NCI-H1417 (cell line): ENCODE measurements around the gene LYPD6.
"Not testable (repeated sequence)": the region's sequence is repeated elsewhere in the genome, so short reads cannot be mapped to it uniquely, and the experiment has no call there.

Source experiments
- DNase-seq, 3 experiments: peaks; one replicate each; lab custom pipeline; 2025; lab: John Stamatoyannopoulos, UW

Gene LYPD6, protein sequence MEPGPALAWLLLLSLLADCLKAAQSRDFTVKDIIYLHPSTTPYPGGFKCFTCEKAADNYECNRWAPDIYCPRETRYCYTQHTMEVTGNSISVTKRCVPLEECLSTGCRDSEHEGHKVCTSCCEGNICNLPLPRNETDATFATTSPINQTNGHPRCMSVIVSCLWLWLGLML

GRCh38 chr2:149330127-149331022 lies at the start of gene LYPD6:
Gene LYPD6 (plus strand): TSS chr2:149330587. CDS start chr2:149437709, 107,122 bp downstream.
- DNase-seq: peak; percentile 74 to 94 (median 89)

DNA sequence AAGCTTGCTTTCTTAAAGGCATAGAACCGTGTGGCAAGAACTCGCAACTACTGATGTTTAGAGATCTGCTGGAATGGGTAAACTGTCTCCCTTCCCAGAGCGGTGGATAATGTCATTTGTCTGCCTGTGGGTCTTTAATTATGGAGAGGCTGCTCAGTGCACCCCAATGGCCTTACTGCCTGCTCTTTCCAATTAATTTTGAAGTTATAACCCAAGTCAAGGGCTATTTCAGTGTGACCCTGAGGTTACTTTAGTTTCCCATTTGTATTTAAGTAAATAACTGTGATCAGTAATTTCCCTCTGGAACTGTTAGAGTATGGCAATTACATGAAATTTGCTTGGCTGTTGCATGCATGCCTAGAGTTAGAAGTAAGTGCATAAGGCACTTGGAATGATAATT lies 48.9 kb upstream of the LYPD6 start:
- no peak for DNase-seq

GRCh38 chr2:149290662-149291061 lies 39.7 kb upstream of the LYPD6 start:
- no peak for DNase-seq

DNA sequence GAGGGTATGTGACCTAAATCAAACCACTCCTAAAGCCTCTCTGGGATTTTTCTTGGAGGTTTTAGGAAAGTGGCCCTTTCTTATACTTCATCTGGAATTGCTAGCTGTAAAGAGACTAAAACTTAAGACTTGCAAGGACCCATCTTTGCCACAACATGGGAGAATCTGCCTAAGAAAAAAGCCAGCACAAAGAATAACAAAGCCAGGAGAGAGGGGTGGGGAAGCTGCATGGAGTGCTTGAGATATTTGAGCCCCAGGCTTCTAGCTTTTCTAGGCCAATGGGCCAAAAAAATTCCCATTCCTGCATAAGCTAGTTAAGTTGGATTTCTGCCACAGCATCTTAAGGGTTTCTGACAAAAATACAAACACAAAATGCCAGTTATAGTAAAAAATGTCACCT lies 38.5 kb upstream of the LYPD6 start:
- no peak for DNase-seq

- DNase-seq: no peak
Observed at GRCh38 chr2:149296031-149296430, 34.4 kb upstream of the LYPD6 start.

GRCh38 chr2:149307014-149307413 lies 23.4 kb upstream of the LYPD6 start:
- no peak for DNase-seq

GRCh38 chr2:149310349-149310748 lies 20.0 kb upstream of the LYPD6 start:
- DNase-seq: no peak

DNA sequence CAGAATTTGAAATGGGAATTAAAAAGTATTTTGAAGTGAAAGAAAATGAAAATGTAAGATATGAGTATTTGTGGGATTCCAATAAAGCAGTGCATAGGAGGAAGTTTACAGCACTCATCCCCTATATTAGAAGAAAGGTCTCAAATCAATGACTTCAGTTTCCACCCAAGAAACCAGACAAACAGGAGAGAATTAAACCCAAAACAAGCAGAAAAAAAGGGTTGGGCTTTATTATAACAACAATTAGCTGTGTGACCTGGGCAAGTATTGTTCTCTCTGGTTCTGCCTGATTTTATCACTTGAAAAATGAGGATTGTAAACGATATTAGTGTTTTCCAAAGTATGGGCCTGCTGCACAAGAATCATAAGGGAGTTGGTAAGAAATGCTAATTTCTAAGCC lies 18.3 kb upstream of the LYPD6 start:
- DNase-seq: no peak

DNA sequence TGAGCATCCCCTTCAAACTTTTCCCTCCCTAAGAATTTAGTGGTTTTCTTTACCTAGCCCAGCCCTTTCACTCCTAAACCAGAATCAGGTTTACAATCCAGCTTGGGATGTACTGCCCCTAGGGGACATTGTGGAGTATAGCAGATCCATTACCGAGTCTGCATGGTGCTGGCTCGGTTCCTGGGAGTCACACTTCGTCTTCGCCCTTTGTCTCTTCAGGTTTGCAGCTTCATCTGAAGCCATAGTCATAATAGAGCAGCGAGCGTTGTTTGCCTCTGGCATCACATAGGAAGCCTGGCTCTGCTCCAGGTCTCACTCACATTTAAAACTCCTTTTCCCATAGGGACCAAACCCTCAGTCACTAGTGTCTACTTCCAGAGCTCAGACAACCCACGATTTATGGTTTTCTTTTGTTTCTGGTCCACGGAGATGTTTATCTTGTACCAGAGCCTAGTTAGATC lies 16.8 kb upstream of the LYPD6 start:
- peak; percentile 78 to 96 (median 92) for DNase-seq

GRCh38 chr2:149314687-149315086 lies 15.7 kb upstream of the LYPD6 start:
- peak; percentile 1 to 69 (median 9) for DNase-seq

DNA sequence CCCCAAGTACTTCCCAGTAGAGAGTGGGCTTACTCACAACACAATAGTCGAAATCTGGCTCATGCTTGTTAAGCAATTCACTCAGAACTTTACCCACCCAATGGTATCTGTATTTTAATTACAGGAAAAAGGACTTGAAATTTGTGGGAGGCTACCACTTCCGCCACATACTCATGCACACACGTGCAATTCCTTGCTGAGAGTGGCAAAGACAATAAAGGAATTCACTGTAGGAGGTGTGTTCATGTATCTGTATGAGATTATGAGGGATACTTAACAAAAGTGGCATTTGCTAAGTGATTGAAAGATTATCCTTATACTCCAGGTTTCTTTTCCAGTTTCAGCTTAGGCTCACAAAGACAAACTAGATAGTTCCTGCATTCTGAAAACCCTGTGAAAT lies 14.9 kb upstream of the LYPD6 start:
- no peak for DNase-seq

DNA sequence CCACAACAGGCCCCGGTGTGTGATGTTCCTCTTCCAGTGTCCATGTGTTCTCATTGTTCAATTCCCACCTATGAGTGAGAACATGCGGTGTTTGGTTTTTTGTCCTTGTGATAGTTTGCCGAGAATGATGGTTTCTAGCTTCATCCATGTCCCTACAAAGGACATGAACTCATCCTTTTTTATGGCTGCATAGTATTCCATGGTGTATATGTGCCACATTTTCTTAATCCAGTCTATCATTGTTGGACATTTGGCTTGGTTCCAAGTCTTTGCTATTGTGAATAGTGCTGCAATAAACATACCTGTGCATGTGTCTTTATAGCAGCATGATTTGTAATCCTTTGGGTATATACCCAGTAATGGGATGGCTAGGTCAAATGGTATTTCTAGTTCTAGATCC lies 11.8 kb upstream of the LYPD6 start:
- DNase-seq: not testable (repeated sequence)

GRCh38 chr2:149320362-149320761 lies 10.0 kb upstream of the LYPD6 start:
- no peak for DNase-seq

DNA sequence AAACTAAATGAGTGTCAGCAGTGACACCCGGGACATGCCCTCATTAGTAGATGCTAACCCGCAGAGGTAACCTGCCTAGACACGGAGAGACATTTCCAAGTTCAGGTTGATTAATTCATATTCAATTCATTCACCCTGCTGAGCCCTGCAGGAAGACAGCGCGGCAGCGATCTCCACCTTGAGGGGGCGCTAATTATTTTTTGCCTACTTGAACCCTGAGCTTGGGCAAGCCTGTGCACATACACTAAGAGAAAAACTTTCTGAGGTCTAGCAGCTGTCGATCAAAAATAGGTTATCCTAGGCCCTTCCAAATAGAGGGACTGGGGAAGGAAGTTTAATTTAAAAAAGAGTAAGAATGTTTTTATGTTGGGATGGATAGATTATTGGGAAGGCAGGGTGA lies 1.3 kb upstream of the LYPD6 start:
- peak in 2 of 3 experiments; percentile 0 to 22 for DNase-seq

DNA sequence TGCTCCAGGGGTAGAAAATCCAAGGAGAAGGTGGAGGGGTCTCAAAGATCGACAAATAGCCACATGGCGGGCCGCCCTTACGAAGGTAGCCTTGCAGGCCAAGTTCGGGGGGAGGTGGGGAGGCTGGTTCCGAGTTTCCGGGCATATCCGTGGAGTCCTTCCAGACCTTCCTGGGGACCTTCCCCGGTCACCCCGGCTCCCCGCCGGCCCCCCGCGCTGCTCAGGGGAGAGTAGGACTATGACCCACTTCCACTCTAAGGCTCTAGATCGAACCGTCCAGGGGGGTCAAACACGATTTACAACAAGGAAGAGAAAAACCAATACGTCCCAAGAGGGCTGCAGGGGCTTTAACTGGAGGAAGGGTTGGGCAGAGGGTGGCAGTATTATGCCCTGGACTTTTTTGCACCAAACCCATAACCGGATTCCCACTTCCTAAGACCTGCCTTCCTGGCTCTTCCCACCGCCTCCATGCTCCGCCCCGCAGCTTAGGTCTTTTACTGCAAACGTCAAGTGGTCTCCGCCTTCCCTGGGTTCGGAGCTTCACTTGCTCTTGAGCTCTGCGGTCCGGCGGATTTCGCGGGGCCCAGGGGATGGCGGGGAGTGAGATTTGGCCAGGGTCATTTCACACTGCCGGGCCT lies 779 bp upstream of the LYPD6 start:
- DNase-seq: peak; percentile 32 to 89 (median 88)

DNA sequence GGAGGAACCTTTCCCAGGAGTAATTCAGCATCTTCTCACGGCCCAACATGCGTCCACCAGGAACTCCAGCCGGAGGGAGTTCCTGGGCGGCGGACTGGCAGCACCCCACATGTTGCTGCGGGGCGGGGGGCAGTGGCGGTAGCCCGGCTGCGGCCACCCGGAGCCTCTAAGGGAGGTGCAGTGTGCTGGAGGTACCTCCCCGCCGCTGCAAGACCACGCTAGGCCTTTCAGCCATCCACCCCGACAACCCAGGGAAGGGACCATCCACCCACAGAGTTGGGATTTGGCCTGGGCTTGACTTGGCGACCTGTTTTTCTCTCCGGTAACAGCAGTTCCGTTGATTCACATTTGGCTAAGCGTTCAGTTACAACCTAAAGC lies 625 bp downstream of the LYPD6 start:
- DNase-seq: peak in 2 of 3 experiments; percentile 64 to 75

GRCh38 chr2:149332364-149332763 lies 2.0 kb downstream of the LYPD6 start:
- no peak for DNase-seq

GRCh38 chr2:149333636-149334035 lies 3.2 kb downstream of the LYPD6 start:
- no peak for DNase-seq

GRCh38 chr2:149334156-149334555 lies 3.8 kb downstream of the LYPD6 start:
- no peak for DNase-seq

DNA sequence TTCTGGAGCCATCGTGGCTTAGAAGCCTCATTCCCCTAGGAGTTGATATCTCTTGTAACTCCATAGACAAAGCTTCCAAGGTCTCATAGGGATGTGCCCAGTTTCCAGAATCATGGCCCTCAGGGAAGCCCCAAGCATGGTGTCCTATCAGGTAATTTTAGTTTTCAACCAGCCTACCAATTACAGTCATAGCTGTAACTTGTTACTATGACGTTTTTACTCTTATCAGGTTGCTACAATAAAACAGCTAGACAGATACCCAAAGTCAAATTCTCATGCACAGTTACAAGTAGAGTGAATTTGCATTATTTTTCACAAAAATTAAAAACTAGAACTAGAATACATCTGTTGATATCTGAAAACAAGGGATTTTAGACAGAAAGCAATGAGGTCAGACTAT lies 8.9 kb downstream of the LYPD6 start:
- no peak for DNase-seq

DNA sequence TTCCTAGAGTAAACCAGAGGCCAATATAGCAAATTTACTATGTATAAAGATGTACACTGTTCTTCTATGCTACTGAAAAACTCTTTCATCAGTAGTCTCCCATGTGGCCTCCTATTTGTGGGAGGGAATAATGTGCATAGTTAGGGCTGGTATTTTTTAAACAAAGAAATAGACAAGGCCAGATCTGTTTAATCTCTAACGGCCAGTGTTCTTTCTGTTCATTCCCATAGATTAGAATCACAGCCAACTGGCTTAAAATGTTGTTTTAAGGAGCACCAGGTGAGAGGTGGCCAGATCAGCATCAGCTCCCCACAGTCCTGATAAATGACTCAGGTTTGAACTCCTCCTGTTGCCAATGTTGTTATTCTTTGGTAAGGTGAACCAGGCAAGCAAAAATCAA lies 12.1 kb downstream of the LYPD6 start:
- no peak for DNase-seq

DNA sequence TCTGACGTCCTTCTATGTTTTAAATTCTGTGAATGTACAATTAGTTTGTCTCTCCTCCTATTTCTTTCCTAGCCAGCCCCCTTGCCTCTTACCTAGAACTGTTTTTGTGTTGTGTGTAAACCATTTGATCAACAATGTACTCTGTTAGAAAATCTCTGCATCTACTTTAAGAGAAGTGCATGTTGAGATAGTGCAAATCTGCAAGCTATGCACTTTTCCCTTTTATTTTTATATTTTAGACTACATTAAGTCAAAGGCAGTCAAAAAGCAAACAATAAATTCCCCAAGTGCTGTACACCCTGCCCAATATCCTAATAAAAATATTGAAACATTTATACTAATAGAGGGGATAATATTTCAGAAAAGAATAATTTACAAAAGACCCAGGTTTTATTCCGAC lies 13.7 kb downstream of the LYPD6 start:
- no peak for DNase-seq

GRCh38 chr2:149346272-149346671 lies 15.9 kb downstream of the LYPD6 start:
- DNase-seq: peak in 1 of 3 experiments; percentile 8
